GM18858 (cell line): ENCODE data around the gene VTN.

Experiments used
- ATAC-seq: cut with Tn5 transposase; IDR thresholded peaks from one replicate; pipeline ENCODE4 v1.9.1; 2021; ENCODE audit not compliant: unreplicated experiment

The VTN gene

DNA sequence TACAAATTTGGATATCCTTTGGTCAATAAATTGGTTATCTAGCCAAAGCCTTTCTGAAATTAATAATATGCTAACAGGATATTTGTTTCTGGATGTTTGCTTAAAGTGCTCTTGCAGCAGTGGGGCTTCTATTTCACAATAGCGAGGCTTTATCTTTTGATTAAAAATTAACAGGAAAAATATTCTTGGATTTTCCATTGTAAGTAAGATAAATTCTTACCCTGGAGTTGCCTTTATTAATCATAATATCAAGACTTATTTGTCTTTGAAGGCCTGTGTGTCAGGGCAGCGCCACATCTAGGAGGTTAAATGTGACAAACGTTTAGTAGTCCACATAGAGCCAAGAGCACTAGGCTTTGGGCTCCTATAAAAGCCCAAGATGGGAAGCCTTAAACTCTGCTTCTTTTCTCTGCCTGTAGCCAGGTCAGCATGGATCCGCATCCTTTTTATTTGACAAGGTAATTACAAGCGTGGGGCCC is 45.8 kb downstream of the VTN start:
- no peak for ATAC-seq

DNA sequence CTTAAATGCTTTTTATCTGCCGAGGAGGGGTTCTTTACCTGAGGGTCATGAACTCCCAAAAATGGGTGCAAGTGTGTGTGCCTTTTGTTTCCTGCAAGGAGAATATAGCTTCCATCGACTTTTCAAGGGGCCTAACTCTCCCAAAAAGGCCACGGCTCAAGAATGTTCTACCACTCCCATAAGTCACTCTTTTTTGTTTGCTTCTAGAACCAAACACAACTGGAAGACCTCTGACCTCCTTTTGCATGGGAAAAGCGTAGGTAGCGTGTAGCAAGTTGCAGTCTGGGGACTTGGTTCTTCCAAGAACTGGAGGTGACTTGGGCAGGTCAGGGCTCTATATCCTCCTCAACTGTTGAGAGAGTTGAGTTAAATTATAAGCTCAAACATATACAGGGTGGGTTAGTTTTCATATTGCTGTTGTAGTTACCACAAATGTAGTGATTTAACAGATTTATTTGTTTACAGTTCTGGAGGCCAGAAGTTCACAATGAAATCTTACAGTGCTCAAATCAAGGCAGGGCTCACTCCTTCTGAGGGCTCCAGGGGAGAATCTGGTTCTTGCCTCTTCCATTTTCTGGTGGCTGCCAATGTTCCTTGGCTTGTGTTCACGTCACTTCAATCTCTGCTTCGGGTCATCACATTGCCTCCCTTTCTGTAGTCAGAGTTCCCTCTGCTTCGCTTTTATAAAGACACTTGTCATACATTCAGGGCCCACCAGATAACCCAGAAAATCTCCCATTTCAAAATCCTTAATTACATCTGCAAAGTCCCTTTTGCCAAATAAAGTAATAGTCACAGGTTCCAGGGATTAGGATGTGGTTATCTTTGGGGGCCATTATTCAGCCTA is 49.7 kb downstream of the VTN start:
- ATAC-seq, result no peak

DNA sequence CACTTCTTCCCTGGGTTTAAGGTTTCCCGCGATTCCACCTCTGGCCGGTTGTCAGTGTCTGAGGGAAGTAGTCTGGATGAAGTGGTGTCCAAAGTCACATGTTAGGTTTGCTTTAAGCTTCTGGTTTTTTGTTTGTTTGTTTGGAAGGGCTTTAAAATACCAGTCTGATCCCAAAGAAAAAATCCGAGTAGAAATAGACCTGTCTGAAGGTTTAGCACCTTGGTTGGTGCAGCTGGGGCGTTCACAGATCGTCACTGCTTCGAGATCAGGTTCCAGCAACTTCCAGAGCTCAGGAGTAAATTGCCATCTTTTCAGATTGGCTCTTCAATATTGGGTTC is 50.5 kb downstream of the VTN start:
- ATAC-seq, result no peak

DNA sequence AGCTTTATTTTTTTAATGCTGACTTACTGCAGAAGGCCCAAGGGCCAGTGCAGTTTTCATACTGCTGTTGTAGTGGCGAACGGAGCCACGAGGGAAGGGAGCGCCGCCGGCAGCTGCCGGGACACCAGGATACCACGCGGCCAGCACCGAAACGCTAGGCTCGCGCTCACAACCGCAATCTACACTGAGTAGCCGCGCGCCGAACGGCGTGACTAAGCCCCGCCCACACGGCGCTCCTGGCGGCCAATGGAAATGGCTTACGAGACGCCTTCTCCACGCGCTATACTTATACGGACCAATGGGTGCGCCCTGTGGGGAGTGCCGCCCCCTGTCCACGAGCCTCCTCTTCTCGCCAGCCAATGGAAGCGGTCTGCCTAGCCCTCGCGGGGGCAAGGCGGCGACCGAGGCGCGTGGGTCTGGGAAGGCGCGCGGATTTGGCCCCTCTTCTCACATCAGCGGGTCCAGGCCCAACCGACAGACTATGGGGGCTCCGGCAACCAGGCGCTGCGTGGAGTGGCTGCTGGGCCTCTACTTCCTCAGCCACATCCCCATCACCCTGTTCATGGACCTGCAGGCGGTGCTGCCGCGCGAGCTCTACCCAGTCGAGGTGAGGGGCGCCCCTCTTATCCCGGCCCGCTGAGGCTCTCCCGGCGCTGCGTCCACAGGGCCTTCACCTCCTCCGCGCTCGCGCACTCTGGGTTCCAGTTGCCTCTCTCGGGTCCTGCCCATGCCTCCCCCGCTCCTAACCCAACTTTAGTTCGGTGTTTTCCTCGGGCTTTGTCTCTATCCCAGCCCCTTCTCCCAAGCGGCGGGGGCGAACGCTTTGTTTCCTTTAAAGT is 51.1 kb downstream of the VTN start, which contains the start of gene TMEM97:
TSS of gene TMEM97 (plus strand) at position 442 of the 839 bp plus-strand sequence. CDS start at position 482, 40 bp downstream.
- peak; percentile 89 for ATAC-seq

DNA sequence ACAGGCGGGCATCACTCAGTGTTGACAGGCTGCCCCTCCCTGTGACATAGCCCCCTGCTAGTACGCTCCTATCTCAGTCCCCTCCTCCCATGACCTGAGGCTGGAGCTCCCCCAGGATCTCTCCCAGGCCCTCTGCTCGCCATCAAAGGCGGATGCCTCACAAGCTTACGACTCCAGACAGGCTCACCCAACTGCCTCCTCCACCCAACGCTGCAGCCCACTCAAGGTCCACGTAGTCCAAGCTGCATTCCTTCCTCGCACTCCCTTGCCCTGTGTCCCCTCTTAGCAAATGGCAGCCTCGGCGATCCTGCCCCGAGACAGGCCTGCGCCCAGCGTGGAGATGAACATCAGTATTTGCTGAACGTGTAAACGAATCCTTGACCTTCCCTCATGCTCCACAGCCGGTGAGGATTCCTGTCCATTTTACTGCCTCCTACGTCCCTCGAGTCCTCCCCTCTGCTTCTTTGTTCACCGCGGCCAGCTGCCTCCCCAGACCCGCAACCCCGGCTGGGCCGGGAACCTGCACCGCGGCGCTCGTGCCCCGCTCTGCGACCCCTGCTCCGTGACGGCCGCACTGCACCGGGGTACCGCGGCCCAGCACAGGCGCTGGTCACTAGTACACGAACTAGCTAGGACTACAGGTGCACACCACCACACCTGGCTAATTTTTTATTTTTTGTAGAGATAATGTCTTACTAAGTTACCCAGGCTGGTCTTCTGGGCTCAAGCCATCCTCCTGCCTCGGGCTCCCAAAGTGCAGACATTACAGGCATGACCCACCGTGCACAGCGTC is 51.9 kb downstream of the VTN start:
- ATAC-seq, result no peak
